Heart left ventricle (tissue), 16 donors: Measurements from ENCODE around the gene VWA1. TPM values are rescaled to one million over a fixed set of nuclear protein-coding genes. Genes with fewer than 3 reads are reported as not detected.
A peak's percentile ranks its signal among the peaks of the same experiment; 100 is the strongest.
"Not testable (repeated sequence)": the region's sequence is repeated elsewhere in the genome, so short reads cannot be mapped to it uniquely, and the experiment has no call there.

Source experiments
- ATAC-seq, 4 donors: fragments of 200-7000 bp; cut with Tn5 transposase; one replicate each; pipeline ENCODE4 v1.9.1; 2020 to 2022; ENCODE audit warnings: moderate library complexity in 4 of 4, mild to moderate bottlenecking in 3 of 4, moderate number of reproducible peaks in 1 of 4
- DNase-seq, 5 donors: peaks; one replicate each; pipeline ENCODE4 v3.0.0-alpha.2; 2020
- H3K27ac ChIP-seq, 12 donors: fragments of 200-600 bp; sonication (generic) in 4 of 12; one replicate each; pipeline versions ENCODE4 v1.5.0 to v1.8.0; 2016 to 2022; ENCODE audit warnings: mild to moderate bottlenecking in 2 of 12
- H3K27me3 ChIP-seq, 9 donors: fragments of 200-600 bp; sonication (generic) in 2 of 9; one replicate each; pipeline versions ENCODE4 v1.5.1 to v1.8.0; 2016 to 2022; ENCODE audit warnings: mild to moderate bottlenecking in 3 of 9
- H3K36me3 ChIP-seq, 9 donors: fragments of 200-600 bp; sonication (generic) in 2 of 9; one replicate each; pipeline versions ENCODE4 v1.5.0 to v1.8.0; 2018 to 2022; ENCODE audit warnings: mild to moderate bottlenecking in 2 of 9
- H3K4me1 ChIP-seq, 12 donors: fragments of 200-600 bp; sonication (generic) in 4 of 12; one replicate each; pipeline versions ENCODE4 v1.5.0 to v1.8.0; 2016 to 2022; ENCODE audit warnings: mild to moderate bottlenecking in 3 of 12
- H3K4me3 ChIP-seq, 12 donors: fragments of 200-600 bp; sonication (generic) in 4 of 12; one replicate each; pipeline versions ENCODE4 v1.5.0 to v1.8.0; 2017 to 2022; ENCODE audit warnings: mild to moderate bottlenecking in 9 of 12, moderate library complexity in 4 of 12
- H3K9me3 ChIP-seq, 12 donors: fragments of 200-600 bp; sonication (generic) in 4 of 12; one replicate each; pipeline versions ENCODE4 v1.5.0 to v1.8.0; 2016 to 2022; ENCODE audit warnings: mild to moderate bottlenecking in 1 of 12
- CTCF ChIP-seq, 12 donors: fragments of 200-600 bp; sonication (generic) in 4 of 12; IDR thresholded peaks; one replicate each; pipeline versions ENCODE4 v1.5.0 to v1.8.0; 2018 to 2022; ENCODE audit warnings: antibody characterized with exemption in 12 of 12, mild to moderate bottlenecking in 5 of 12
- POLR2A ChIP-seq, 2 donors: fragments of 450-650 bp; IDR thresholded peaks; one replicate each; pipeline ENCODE4 v1.6.1; 2017; ENCODE audit warnings: antibody characterized with exemption in 2 of 2, mild to moderate bottlenecking in 2 of 2, moderate library complexity in 2 of 2
- WGBS, 4 donors: extraction: QIAGEN DNeasy Blood & Tissue Kit in 2 of 4; methylation state at CpG; one replicate each; pipeline versions ENCODE4 v1.1.5 to v1.1.7; 2013 to 2018; 5-methylcytosine and 5-hydroxymethylcytosine counted together
- intact Hi-C, 10 donors: fragments of 100-400 bp; cut with DNase I; formaldehyde crosslinking; loops; one replicate each; pipeline versions ENCODE4 v1.11.1 to v1.14.2; 2022
- polyA plus RNA-seq, 2 donors: library from polyadenylated mRNA; stranded (reverse); fragments of 200-250 nt; gene quantifications; one replicate each; pipeline ENCODE4 v1.2.3, GENCODE V29; 2013
- total RNA-seq, 9 donors: library from RNA; depleted of rRNA in 2 of 9; stranded (reverse); fragments of >200 nt in 2 of 9; fragmentation: NEBNext Ultra II Directional in 3 of 9; extraction: Animal tissue kit (Norgen Biotek cat#: 25700) in 3 of 9; gene quantifications; one replicate each; pipeline versions ENCODE4 v1.1.0 to v1.2.4, GENCODE V29; 2016 to 2023
- donor health status: ischemic (EF 13 %, LVEDD 7.1; RV severe dilation, severe dysfunction).
- donor health status: healthy with polysubstance abuse.
- donor health status: DM: no; HTN: yes; CAD: no.
- donor health status: DM: no; HTN: no; CAD: no.
- donor health status: ischemic (EF 25% LVEDD 6.9; RV normal size, moderate dysfunction).
- donor health status: ischemic (EF 25% LVEDD 5.7; RV mildly dilated, moderate dysfunction).
- donor health status: healthy.
- donor health status: DM: yes; HTN: yes; CAD: no.
- donor health status: ischemic (EF 35%, LVEDD 5.7; RV mildly dilated, moderate dysfunction).
- donor health status: nonischemic (EF 11% LVEDD 7.7; RV severe dilation, severe dysfunction).
- donor health status: DM: yes; HTN: yes; CAD: no.
- donor health status: PGD.
- donor health status: ischemic (EF 29% LVEDD 5.4; RV normal size, mild dysfunction).
- donor health status: nonischemic (EF 23%, LVEDD 6.1; RV moderate dilation, normal function).

The VWA1 gene
- total and polyA plus RNA-seq, 11 donors: 7.0 to 49.5 (median 14.8) TPM

GRCh38 chr1:1442069-1442770 lies 6.7 kb downstream of the VWA1 start:
- TF ChIP-seq CTCF (IDR thresholded peaks at IDR 0.05) (no peak), POLR2A (IDR thresholded peaks at IDR 0.05) (no peak)
- WGBS, 4 donors: 84 to 89% (median 87%) methylated on average over 13 to 32 of the region's 32 CpGs
- Histone ChIP-seq H3K27ac (peak overlapping the region in 1 of 12 donors; percentile 36), H3K27me3 (no peaks in the 10 kb centered on the region), H3K9me3 (no peaks in the 10 kb centered on the region), H3K4me3 (no peak overlapping the region), H3K4me1 (peaks cover 0 to 19% (median 10%) of the 10 kb centered on the region in 12 donors), H3K36me3 (no peaks in the 10 kb centered on the region)
- DNase-seq (no peak), ATAC-seq (peak in 1 of 4 donors; percentile 3)
- intact Hi-C loops: loop anchor here in 4 of 10 donors (5.0 kb wide), 2 partner anchors 35 to 60 kb away; partner anchors contain the start of gene MRPL20 (in 3 of the 4)

DNA sequence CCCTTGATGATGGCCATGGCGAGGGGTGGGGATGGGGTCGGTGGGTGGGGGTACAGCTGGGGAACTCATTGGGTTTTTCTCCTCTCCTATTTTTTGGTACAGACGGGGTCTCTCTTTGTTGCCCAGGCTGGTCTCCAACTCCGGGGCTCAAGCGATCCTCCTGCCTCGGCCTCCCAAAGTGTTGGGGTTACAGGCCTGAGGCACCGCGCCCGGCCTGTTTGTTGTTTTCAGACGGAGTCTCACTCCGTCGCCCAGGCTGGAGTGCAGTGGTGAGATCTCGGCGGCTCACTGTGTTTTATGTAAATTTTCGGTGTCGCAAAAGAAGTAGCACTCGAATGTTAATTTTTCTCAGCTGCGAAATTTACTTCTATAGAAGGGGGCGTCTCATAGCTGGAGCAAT lies 11.1 kb downstream of the VWA1 start:
- H3K27ac ChIP-seq, H3K9me3 ChIP-seq, DNase-seq, H3K27me3 ChIP-seq, H3K36me3 ChIP-seq, H3K4me3 ChIP-seq, H3K4me1 ChIP-seq, ATAC-seq, intact Hi-C loops: not testable (repeated sequence)
- 89 to 96% (median 94%) methylated on average over 18 to 19 of the region's 19 CpGs for WGBS, 4 donors

DNA sequence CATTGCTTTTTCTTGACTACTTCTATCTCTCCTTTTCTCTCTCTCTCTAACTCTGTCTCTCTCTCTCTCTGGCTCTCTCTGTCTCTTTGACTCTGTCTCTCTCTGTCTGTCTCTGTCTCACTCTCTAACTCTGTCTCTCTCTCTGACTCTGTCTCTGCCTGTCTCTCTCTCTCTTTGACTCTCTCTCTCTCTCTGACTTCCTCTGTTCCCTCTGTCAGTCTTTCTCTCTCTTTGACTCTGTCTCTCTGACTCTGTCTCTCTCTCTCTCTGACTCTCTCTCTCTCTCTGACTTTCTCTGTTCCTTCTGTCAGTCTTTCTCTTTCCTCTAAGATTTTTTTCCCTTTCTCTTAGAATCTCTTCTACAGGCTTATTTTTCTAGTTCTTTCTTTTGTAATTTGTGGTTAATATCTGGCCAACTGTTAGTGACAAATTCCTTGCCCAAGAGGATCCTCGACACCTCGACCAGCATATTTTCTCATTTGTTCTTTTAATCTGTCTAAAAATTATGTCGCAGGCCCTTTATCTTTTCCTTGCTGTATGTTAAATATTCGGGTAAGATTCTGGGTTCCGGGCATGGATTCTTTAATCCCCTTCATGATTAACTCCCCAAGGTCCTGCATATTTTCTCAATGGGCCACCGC lies 13.7 kb downstream of the VWA1 start, which contains the start of gene ATAD3C:
ATAD3C (plus strand) TSS at position 591 of the 641 bp plus-strand sequence. CDS start 995 bp downstream, outside the sequence.
- intact Hi-C loops: no loop called here
- TF ChIP-seq CTCF (IDR thresholded peaks at IDR 0.05) (no peak), POLR2A (IDR thresholded peaks at IDR 0.05) (no peak)
- no peaks in the 10 kb centered on the region for H3K27me3 ChIP-seq
- no peaks in the 10 kb centered on the region for H3K4me1 ChIP-seq
- ATAC-seq: no peak
- H3K4me3 ChIP-seq: no peak within 1 kb of the TSS
- WGBS, 4 donors: 83 to 85% (median 84%) methylated on average over 6 of the region's 6 CpGs
- H3K9me3 ChIP-seq: no peaks in the 10 kb centered on the region
- H3K36me3 ChIP-seq: no peaks in the 10 kb centered on the region
- DNase-seq: no peak
- H3K27ac ChIP-seq: no peak within 1 kb of the TSS

DNA sequence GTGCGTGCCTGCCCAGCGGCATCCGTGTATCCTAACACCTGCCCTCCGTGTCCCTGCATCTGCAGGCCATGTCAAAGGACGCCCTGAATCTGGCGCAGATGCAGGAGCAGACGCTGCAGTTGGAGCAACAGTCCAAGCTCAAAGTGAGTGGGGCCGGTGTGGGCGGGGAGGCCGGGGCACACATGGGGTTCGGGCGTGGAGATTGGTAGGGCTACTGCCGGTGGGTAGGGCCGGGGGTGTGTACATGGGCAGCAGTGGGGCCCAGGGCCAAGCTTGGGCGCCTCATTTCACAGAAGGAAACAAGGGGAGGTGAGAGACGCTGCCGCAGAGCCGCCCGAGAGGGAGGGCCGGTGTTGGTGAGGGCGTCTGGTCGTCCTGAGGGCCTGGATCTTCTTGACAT lies 15.1 kb downstream of the VWA1 start:
- H3K4me1 ChIP-seq, DNase-seq, H3K4me3 ChIP-seq, ATAC-seq, H3K27ac ChIP-seq, H3K36me3 ChIP-seq, H3K9me3 ChIP-seq, intact Hi-C loops, H3K27me3 ChIP-seq: not testable (repeated sequence)
- 78 to 89% (median 83%) methylated on average over 22 of the region's 22 CpGs for WGBS, 4 donors

GRCh38 chr1:1451696-1452364 lies 16.3 kb downstream of the VWA1 start:
- DNase-seq (no peak), ATAC-seq (peak in 1 of 4 donors; percentile 23)
- Histone ChIP-seq H3K4me3 (no peak overlapping the region), H3K27me3 (no peaks in the 10 kb centered on the region), H3K9me3 (no peaks in the 10 kb centered on the region), H3K4me1 (no peaks in the 10 kb centered on the region), H3K27ac (no peak overlapping the region), H3K36me3 (no peaks in the 10 kb centered on the region)
- intact Hi-C loops: no loop called here
- 89 to 96% (median 90%) methylated on average over 8 to 26 of the region's 26 CpGs for WGBS, 4 donors
- no peak for TF ChIP-seq CTCF (IDR thresholded peaks at IDR 0.05)
- TF ChIP-seq POLR2A (IDR thresholded peaks at IDR 0.05): no peak

DNA sequence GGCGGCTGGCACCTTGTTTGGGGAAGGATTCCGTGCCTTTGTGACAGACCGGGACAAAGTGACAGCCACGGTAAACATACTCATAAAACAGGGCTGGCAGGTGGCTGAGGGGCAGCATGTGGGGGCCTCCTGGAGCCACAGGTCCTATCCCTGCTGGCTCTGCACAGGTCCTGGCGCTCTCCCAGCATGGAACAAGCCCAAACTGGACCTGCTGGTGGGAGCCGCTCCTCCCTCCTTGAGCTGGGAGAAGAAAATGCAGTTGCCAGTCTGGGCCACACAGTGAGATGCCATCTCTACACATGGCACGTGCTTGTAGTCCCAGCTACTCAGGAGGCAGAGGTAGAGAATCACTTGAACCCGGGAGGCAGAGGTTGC lies 16.9 kb downstream of the VWA1 start:
- 80 to 84% (median 83%) methylated on average over 8 of the region's 8 CpGs for whole genome bisulfite sequencing, 4 donors
- intact Hi-C loops, ATAC-seq: not testable (repeated sequence)

More for the DNA sequence above, 16.9 kb downstream of the VWA1 start:
- not testable (repeated sequence) for H3K27me3 ChIP-seq, H3K36me3 ChIP-seq, H3K27ac ChIP-seq, H3K4me3 ChIP-seq, H3K4me1 ChIP-seq, H3K9me3 ChIP-seq, DNase-seq
